ENCODE measurements around the gene S1PR3.

The S1PR3 gene

GRCh38 chr9:89025553-89025952, 34.3 kb downstream of the S1PR3 start:
- no peak for DNase-seq
- Histone ChIP-seq H3K4me3 (ENCODE audit: low read depth, low read length) (no peak overlapping the region), H3K36me3 (replicated peaks) (peaks cover 4% of the 10 kb centered on the region), H3K27me3 (replicated peaks) (no peaks in the 10 kb centered on the region), H3K27ac (no peak overlapping the region)
- no peak for TF ChIP-seq CTCF (IDR thresholded peaks at IDR 0.05; ENCODE audit: low read depth, low read length, missing control alignments)
- in situ Hi-C loops (cut with HindIII; ENCODE audit: low pct_ligation_motif_present, low sequenced_read_pairs) = no loop called here

- Histone ChIP-seq H3K27me3 (replicated peaks) (no peaks in the 10 kb centered on the region), H3K36me3 (replicated peaks) (peaks cover 10% of the 10 kb centered on the region), H3K27ac (no peak overlapping the region), H3K4me3 (ENCODE audit: low read depth, low read length) (no peak overlapping the region)
- no peak for DNase-seq
- TF ChIP-seq CTCF (IDR thresholded peaks at IDR 0.05; ENCODE audit: low read depth, low read length, missing control alignments) = no peak
- in situ Hi-C loops (cut with HindIII; ENCODE audit: low pct_ligation_motif_present, low sequenced_read_pairs) = no loop called here
These were observed 35.6 kb downstream of the S1PR3 start for GRCh38 chr9:89026876-89027275.

- Histone ChIP-seq H3K27me3 (replicated peaks) (no peaks in the 10 kb centered on the region), H3K27ac (no peak overlapping the region), H3K4me3 (ENCODE audit: low read depth, low read length) (no peak overlapping the region), H3K36me3 (replicated peaks) (peaks cover 6% of the 10 kb centered on the region)
- TF ChIP-seq CTCF (IDR thresholded peaks at IDR 0.05; ENCODE audit: low read depth, low read length, missing control alignments) = no peak
- in situ Hi-C loops (cut with HindIII; ENCODE audit: low pct_ligation_motif_present, low sequenced_read_pairs) = no loop called here
- no peak for DNase-seq
These were observed 38.5 kb downstream of the S1PR3 start for GRCh38 chr9:89029788-89030187.

- peaks cover 6% of the 10 kb centered on the region for H3K36me3 ChIP-seq (replicated peaks)
- H3K4me3 ChIP-seq (ENCODE audit: low read depth, low read length) = no peak overlapping the region
- no peak overlapping the region for H3K27ac ChIP-seq
- DNase-seq = no peak
- TF ChIP-seq CTCF (IDR thresholded peaks at IDR 0.05; ENCODE audit: low read depth, low read length, missing control alignments) = no peak
- in situ Hi-C loops (cut with HindIII; ENCODE audit: low pct_ligation_motif_present, low sequenced_read_pairs) = no loop called here
- no peaks in the 10 kb centered on the region for H3K27me3 ChIP-seq (replicated peaks)
These were observed 40.9 kb downstream of the S1PR3 start for GRCh38 chr9:89032173-89032572.

- no peak for DNase-seq
- no peak for TF ChIP-seq CTCF (IDR thresholded peaks at IDR 0.05; ENCODE audit: low read depth, low read length, missing control alignments)
- H3K27me3 ChIP-seq (replicated peaks) = no peaks in the 10 kb centered on the region
- in situ Hi-C loops (cut with HindIII; ENCODE audit: low pct_ligation_motif_present, low sequenced_read_pairs) = no loop called here
- H3K27ac ChIP-seq = no peak overlapping the region
- no peak overlapping the region for H3K4me3 ChIP-seq (ENCODE audit: low read depth, low read length)
- H3K36me3 ChIP-seq (replicated peaks) = peaks cover 6% of the 10 kb centered on the region
These were observed 41.4 kb downstream of the S1PR3 start for GRCh38 chr9:89032661-89033060.

- H3K27me3 ChIP-seq (replicated peaks) = no peaks in the 10 kb centered on the region
- H3K36me3 ChIP-seq (replicated peaks) = peaks cover 4% of the 10 kb centered on the region
- H3K27ac ChIP-seq = peak overlapping the region; percentile 24
- no peak overlapping the region for H3K4me3 ChIP-seq (ENCODE audit: low read depth, low read length)
- TF ChIP-seq CTCF (IDR thresholded peaks at IDR 0.05; ENCODE audit: low read depth, low read length, missing control alignments) = no peak
- DNase-seq = peak; percentile 83
- in situ Hi-C loops (cut with HindIII; ENCODE audit: low pct_ligation_motif_present, low sequenced_read_pairs) = no loop called here
These were observed 45.1 kb downstream of the S1PR3 start for GRCh38 chr9:89036383-89036782.
